MV-4-11 (cell line): ENCODE measurements around the gene CDH5.

ENCODE experiments used
- DNase-seq: peaks from one replicate; lab custom pipeline; 2025; lab: John Stamatoyannopoulos, UW

The CDH5 gene

DNA sequence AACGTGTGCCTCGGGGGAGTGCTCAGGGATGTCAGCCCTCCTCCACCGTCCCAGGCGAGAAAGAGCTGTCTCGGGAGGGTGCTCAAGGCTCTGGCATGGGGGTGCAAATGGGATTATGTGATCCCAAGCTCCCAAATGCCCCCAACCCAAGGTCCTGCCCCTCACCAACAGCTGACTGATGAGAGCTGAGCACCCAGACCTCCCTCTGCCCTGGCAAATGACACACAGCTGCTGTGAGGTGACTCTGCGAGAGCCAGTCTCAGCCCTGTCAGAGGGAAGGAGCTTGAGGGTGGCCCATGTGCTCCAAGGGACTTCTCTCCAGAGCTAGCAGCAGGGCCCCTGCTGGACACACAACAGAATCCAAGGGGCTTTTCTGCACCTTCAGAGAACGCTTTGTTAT, 7.7 kb downstream of the CDH5 start:
- DNase-seq: no peak

GRCh38 chr16:66375451-66375850, 9.0 kb downstream of the CDH5 start:
- DNase-seq: no peak

DNA sequence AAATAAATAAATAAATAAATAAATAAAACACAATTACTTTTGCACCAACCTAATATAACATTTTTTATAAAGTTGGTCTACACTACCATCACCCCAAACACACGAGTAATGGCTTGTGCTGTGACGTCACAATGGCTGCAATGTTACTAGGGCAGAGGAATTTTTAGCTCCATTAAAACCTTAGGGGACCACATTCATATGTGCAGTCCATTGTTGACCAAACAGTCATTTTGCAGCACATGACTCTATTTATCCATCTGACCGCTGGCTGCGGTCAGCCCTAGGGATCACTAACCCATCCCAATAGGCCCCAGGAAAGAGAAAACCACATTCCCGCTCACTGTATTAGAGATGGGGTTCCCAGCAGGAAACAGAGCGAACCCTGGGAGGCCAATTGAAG, 9.6 kb downstream of the CDH5 start:
- DNase-seq: no peak

DNA sequence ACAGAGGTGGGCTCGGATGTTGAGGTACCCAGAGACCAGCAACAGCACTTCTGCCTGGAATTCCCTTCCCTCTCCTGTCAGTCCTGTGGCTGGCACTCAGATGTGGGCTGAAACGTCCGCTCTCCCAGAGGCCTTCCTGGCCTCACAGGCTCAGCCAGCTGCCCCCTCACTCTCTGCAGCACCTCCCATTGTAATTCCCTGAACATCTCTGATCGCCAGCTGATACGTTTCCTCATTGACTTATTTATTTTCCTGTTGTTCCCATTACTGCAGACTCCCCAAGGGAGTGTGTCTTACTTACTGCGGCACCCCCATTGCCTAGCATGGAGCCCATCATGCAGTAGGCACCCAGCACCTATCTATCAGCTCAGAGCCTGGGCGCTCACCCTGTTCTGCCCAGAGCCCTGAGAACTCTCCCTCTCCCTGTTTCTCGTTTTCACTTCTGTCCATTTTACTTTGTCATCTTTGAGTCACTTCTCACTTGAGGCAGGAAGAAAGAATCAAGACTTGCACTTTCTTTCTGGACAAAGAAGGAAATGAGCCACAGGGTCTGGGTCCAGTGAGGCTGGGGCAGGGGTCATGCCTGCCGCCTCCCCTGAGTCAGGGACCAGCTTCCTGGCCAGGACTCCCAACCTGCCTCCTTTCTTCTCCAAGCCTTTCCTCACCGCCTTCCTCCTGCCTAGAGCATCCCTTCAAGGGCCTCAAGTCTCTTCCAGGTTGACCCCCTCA, 10.2 kb downstream of the CDH5 start:
- DNase-seq: peak; percentile 42

GRCh38 chr16:66377324-66377723, 10.8 kb downstream of the CDH5 start:
- DNase-seq: no peak

DNA sequence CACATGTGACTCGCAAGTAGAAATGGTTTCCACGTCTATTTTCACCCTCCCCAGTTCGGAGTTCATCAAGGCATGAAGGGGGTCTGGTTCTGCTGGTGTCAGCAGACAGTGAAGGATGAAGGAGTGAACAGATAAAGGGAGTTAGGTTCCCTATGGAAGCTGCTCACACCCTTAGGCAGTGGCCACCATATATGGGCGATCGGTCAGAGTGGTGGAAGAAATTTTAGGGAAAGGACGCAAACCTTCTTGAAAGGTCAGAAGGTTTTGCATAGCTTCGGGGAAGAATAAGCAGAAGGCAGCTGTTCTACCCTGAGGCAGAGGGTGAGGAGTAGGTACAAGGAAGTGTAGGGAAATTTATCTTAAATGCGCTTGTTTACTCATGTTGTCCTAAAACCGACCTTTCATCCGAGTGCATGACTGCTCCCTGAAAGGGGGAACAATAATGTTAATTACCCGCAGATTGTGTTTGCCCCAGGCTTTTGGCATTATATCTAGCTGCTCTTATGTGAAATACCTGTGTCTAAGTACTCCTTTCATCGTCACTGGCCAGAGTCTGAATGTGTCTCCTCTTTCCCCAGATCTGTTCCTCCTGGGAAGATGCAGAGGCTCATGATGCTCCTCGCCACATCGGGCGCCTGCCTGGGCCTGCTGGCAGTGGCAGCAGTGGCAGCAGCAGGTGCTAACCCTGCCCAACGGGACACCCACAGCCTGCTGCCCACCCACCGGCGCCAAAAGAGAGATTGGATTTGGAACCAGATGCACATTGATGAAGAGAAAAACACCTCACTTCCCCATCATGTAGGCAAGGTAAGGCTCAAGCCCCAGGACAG, 12.5 kb downstream of the CDH5 start:
- no peak for DNase-seq

DNA sequence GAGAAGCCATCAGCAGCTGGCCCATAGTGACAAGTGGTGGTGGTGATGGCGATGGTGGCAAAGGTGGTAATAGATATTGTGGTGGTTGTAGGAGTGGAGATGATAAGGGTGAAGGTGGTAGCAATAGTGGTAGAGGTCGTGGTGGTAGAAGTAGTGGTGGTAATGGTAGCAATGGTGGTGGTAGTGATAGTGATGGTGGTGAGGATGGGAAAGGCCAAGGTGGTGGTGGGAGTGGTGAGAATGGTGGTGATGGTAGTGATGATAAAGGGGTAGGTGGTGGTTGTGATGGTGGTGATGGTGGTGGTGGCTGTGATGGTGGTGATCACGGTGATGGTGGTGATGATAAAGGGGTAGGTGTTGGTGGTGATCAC, 13.1 kb downstream of the CDH5 start:
- no peak for DNase-seq

DNA sequence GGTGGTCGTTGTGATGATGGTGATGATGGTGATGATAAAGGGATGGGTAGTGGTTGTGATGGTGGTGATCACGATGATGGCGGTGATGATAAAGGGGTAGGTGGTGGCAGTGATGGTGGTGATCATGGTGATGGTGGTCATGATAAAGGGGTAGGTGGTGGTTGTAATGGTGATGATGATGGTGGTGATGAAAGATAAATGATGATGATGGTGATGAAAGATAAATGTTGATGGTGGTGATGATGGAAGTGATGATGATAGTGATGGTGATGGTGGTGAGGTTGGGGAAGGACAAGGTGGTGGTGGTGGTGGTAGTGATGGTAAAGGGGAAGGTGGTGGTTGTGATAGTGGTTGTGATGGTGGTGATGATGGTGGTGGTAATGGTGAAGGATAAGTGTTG, 13.9 kb downstream of the CDH5 start:
- DNase-seq: no peak

- no peak for DNase-seq
These were observed 15.2 kb downstream of the CDH5 start for GRCh38 chr16:66381585-66382170.

- DNase-seq: no peak
These were observed 15.9 kb downstream of the CDH5 start for GRCh38 chr16:66382171-66382965.

DNA sequence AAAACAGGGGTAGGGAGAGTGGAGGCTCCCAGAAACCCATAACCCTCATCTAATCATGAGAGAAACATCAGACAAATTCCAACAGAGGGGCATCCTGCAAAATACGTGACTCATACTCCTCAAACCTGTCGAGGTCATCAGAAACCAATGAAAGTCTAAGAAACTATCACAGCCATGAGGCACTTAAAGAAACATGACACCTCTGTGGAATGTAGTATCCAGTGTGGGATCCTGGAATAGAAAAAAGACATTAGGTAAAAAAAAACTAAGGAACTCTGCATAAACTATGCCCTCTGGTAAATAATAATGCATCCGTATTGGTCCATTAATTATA, 16.4 kb downstream of the CDH5 start:
- no peak for DNase-seq

- no peak for DNase-seq
These were observed 17.1 kb downstream of the CDH5 start for GRCh38 chr16:66383551-66383950.

GRCh38 chr16:66385415-66385814, 18.9 kb downstream of the CDH5 start:
- no peak for DNase-seq

DNA sequence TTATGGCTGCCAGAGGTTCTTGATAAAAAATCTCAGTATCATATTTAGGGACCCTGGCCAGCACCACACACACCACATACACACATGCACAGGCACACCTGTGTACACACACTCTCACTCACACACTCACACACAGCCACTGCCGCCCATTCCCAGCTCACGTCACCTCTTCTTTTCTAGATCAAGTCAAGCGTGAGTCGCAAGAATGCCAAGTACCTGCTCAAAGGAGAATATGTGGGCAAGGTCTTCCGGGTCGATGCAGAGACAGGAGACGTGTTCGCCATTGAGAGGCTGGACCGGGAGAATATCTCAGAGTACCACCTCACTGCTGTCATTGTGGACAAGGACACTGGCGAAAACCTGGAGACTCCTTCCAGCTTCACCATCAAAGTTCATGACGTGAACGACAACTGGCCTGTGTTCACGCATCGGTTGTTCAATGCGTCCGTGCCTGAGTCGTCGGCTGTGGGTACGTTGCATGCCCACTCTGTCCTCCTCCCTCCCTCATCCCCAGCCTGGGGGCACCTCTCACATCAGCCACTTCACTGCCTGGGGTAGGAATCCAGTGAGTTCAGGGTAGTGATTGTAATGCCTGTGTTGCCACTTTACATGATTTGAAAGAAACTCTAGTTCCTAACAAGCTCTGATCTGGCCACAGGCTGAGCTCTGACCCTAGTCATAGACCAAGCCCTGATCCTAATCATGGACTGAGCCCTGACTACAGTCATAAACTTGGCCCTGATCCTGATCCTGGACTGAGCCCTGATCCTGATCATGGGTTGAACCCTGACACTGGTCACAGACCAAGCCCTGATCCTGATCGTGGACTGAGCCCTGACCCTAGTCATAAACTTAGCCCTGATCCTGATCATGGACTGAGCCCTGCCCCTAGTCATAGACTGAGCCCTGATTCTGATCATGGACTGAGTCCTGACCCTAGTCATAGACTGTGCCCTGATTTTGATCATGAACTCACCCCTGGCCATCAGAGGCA, 20.4 kb downstream of the CDH5 start:
- no peak for DNase-seq

GRCh38 chr16:66387817-66388332, 21.4 kb downstream of the CDH5 start:
- DNase-seq: no peak

GRCh38 chr16:66388350-66389139, 22.1 kb downstream of the CDH5 start:
- DNase-seq: no peak

DNA sequence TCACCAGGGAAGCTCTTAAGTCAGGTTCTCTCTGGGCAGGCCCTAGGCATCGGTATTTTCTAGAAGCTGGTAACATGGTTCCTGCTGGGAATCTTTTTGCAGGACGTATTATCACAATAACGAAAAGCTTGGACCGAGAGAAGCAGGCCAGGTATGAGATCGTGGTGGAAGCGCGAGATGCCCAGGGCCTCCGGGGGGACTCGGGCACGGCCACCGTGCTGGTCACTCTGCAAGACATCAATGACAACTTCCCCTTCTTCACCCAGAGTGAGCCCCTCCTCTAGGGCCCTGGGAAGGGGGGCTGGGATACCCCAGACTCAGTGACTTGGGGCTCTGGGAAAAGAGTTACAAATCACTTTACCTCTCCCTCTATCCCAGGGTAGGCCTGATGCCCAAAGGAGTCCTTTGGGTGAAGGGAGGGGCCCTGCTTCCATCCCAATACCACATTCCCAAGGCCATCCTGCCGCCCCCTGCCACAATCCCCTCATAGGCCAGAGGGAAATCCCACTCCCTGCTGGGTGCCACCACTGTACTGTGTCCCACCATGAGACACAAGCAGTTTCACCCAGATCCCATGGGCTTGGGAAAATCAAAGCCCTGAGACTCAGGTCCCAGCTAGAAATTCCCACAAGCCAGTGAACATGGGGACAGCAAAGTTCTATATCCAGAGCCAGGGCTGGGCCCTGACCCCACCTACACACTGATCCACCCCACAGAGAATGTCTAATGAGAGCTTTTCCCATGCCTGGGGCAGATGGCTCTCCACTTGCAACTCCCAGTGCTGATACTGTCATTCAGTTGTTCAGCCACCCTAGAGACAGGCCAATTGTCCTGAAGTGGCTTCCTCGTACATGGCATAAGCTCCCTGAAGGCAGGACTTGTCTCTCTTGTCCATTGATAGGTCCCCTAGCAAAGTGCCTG, 23.0 kb downstream of the CDH5 start:
- no peak for DNase-seq

DNA sequence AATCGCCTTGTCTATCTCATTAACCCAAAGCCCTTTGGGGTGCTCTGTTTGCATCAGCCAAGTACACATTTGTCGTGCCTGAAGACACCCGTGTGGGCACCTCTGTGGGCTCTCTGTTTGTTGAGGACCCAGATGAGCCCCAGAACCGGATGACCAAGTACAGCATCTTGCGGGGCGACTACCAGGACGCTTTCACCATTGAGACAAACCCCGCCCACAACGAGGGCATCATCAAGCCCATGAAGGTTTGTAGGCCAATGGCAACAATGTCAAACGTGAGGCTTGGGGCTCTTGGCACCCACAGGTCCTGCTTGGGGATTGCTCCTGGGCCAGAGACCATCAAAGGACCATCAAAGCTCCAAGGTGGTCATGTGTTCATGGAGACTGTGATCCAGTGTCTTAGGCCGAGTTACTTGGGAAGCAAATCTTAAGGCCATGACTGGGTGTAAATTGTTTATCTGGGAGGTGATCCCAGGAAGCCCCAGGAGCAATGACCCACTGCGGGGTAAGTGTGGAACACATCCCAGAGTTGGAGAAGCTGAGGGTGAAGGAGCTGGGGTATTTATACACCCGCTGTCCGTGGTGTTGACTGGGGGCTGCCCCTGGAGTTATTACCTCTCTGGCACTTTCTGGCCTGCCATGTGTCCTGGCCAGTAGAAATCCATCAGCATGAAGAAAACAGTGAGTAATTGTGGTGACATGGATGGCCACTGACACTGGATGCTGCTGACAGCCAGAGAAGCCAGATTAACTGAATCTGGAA, 24.0 kb downstream of the CDH5 start:
- DNase-seq: no peak
